ENCODE results near the gene PRKAG1. TPM values are rescaled to one million over a fixed set of nuclear protein-coding genes. Genes with fewer than 3 reads are reported as not detected.
A peak's percentile ranks its signal among the peaks of the same experiment; 100 is the strongest.

Gene PRKAG1
- total RNA-seq, 1 experiment from 2014 or later, result 67.1 TPM

DNA sequence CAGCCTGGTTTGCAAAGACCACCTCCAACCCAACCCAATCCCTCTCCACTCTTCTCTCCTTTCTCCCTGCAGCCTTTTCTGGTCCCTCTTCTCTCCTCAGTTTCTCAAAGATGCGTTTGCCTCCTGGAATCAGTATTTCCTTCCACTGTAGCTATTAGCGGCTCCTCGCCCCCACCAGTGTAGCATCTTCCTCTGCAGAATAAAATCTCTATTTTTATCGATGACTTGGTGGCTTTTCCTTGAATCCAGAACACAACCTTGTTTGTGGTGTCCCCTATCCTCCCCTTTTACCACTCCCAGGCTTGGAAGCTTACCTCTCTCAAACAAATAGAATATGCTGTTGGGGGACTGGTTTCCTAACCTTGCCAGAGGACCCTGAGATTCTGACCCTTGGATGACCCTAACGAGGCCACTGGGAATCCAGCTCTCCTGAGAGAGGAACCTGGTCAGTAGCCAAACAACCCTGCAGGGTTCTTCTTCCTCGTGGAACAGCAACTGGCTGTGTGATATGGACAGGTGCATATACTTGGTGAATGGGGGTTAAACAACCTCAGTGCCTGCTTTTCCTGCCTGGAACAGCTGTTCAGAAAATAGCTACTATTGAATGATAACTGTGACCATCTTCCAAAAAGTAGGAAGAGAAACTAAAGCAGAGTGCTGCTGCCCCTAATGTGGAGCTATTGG is 36.0 kb downstream of the PRKAG1 start:
- no peak for DNase-seq (ENCODE audit: low read depth)

GRCh38 chr12:48981757-48982157 is 36.8 kb downstream of the PRKAG1 start:
- DNase-seq (ENCODE audit: low read depth), result no peak

DNA sequence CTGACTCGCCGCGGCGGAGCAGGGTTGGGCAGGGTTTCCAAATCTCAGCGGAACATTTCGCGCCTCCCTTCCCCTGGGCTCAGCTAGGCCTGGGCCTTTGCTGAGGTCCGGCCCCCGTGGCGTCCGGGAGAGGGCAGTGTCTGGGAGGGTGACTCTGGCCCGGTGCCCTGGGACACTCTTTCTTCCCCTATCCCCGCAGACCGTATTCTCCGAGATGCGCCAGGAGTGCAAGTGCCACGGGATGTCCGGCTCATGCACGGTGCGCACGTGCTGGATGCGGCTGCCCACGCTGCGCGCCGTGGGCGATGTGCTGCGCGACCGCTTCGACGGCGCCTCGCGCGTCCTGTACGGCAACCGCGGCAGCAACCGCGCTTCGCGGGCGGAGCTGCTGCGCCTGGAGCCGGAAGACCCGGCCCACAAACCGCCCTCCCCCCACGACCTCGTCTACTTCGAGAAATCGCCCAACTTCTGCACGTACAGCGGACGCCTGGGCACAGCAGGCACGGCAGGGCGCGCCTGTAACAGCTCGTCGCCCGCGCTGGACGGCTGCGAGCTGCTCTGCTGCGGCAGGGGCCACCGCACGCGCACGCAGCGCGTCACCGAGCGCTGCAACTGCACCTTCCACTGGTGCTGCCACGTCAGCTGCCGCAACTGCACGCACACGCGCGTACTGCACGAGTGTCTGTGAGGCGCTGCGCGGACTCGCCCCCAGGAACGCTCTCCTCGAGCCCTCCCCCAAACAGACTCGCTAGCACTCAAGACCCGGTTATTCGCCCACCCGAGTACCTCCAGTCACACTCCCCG is 37.4 kb downstream of the PRKAG1 start:
- DNase-seq (ENCODE audit: low read depth), result no peak

DNA sequence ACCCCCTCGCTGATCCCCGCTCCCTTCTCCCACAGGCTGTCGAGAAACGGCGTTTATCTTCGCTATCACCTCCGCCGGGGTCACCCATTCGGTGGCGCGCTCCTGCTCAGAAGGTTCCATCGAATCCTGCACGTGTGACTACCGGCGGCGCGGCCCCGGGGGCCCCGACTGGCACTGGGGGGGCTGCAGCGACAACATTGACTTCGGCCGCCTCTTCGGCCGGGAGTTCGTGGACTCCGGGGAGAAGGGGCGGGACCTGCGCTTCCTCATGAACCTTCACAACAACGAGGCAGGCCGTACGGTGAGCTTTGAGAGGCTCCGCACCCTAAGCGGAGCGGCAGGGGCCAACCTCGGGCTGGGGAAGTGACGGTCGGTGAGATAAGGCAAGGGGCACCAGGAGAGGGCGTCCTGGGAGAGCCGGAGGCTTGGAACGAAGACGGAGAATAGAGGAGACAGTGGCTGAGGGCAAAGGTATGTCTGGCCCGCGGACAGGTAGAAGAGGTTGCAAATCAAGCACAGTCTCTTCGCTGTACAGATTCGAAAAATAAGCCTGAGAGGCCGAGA is 38.1 kb downstream of the PRKAG1 start:
- DNase-seq (ENCODE audit: low read depth), result no peak

- DNase-seq (ENCODE audit: low read depth), result no peak
These were observed 38.8 kb downstream of the PRKAG1 start for GRCh38 chr12:48979602-48980388.

GRCh38 chr12:48978741-48979601 is 39.6 kb downstream of the PRKAG1 start:
- no peak for DNase-seq (ENCODE audit: low read depth)

- no peak for DNase-seq (ENCODE audit: low read depth)
These were observed 40.3 kb downstream of the PRKAG1 start, which contains the start of gene WNT1 for GRCh38 chr12:48978291-48978740. Gene WNT1 (plus strand): TSS chr12:48978322. CDS start chr12:48978651, 329 bp downstream.

GRCh38 chr12:48977290-48978281 is 41.0 kb downstream of the PRKAG1 start:
- DNase-seq (ENCODE audit: low read depth), result peak; percentile 70

GRCh38 chr12:48973941-48974673 is 44.5 kb downstream of the PRKAG1 start:
- peak; percentile 75 for DNase-seq (ENCODE audit: low read depth)

- no peak for DNase-seq (ENCODE audit: low read depth)
These were observed 45.0 kb downstream of the PRKAG1 start for GRCh38 chr12:48973531-48973930.

GRCh38 chr12:48972952-48973483 is 45.6 kb downstream of the PRKAG1 start:
- no peak for DNase-seq (ENCODE audit: low read depth)

- DNase-seq (ENCODE audit: low read depth), result peak; percentile 73
These were observed 46.2 kb downstream of the PRKAG1 start for GRCh38 chr12:48972213-48972951.

DNA sequence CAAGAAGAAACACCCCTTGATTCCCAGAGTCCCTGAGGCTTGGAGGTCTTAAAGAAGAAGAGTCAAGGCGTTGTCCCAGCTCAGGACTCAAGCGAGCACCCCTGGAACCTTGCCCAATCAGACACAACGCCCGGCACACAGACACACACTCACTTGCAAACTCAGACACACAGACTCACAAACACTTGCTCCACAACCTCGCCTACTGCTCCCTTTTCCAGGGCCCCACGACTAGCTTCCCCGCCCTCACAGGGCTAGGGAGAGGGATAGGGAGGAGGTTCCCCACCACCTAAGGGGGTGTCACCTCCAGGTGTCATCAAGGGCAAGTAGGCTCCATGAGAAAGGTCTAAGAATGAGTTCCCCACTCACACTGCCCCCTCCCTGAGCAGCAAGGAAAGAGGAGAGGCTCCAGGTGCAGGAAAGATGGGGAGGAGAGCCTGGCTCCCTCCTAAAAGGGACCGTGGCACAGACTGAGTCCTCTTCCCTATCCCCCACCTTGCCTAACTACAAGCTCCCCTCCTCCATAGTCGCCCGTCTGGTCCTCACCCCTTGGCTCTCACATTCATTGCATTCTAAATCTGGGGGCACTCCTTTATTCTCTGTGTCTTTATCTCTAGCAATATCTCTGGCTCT is 47.8 kb downstream of the PRKAG1 start:
- DNase-seq (ENCODE audit: low read depth), result no peak

- no peak for DNase-seq (ENCODE audit: low read depth)
These were observed 48.5 kb downstream of the PRKAG1 start for GRCh38 chr12:48969833-48970701.

- DNase-seq (ENCODE audit: low read depth), result no peak
These were observed 49.3 kb downstream of the PRKAG1 start for GRCh38 chr12:48969160-48969771.

GRCh38 chr12:48968467-48968866 is 50.1 kb downstream of the PRKAG1 start:
- DNase-seq (ENCODE audit: low read depth), result no peak

Data from Daoy (cell line).